ENCODE results near the gene TRIM15. TPM values are rescaled to one million over a fixed set of nuclear protein-coding genes. Genes with fewer than 3 reads are reported as not detected.

The TRIM15 gene
- total and polyA plus RNA-seq, 7 donors: 0.28 to 52.0 (median 38.4) TPM; not detected in 2

- Histone ChIP-seq H3K9me3 (no peaks in the 10 kb centered on the region), H3K4me1 (no peaks in the 10 kb centered on the region), H3K36me3 (no peaks in the 10 kb centered on the region), H3K27me3 (peaks cover 0 to 34% (median 6%) of the 10 kb centered on the region in 3 donors), H3K4me3 (no peak overlapping the region), H3K27ac (no peak overlapping the region)
- WGBS, 2 donors: 75 to 76% methylated on average over 3 of the region's 3 CpGs
- DNase-seq: no peak
- no peak for TF ChIP-seq CTCF (IDR thresholded peaks at IDR 0.05)
- no peak for TF ChIP-seq POLR2A (IDR thresholded peaks at IDR 0.05)
- TF ChIP-seq POLR2AphosphoS5 (IDR thresholded peaks at IDR 0.05): no peak
- no peak for TF ChIP-seq EP300 (IDR thresholded peaks at IDR 0.05)
- intact Hi-C loops (cut with DNase I): no loop called here
Measured at GRCh38 chr6:30142665-30143064, 20.7 kb upstream of the TRIM15 start.

- no peak overlapping the region for H3K4me3 ChIP-seq
- TF ChIP-seq POLR2A (IDR thresholded peaks at IDR 0.05) (no peak), EP300 (IDR thresholded peaks at IDR 0.05) (no peak), POLR2AphosphoS5 (IDR thresholded peaks at IDR 0.05) (no peak), CTCF (IDR thresholded peaks at IDR 0.05) (no peak)
- 13 to 61% methylated on average over 2 of the region's 2 CpGs for WGBS, 2 donors
- intact Hi-C loops (cut with DNase I): no loop called here
- peaks cover 0 to 27% (median 7%) of the 10 kb centered on the region in 3 donors for H3K27me3 ChIP-seq
- no peaks in the 10 kb centered on the region for H3K9me3 ChIP-seq
- H3K4me1 ChIP-seq: no peaks in the 10 kb centered on the region
- DNase-seq: no peak
- no peaks in the 10 kb centered on the region for H3K36me3 ChIP-seq
- H3K27ac ChIP-seq: no peak overlapping the region
Measured at GRCh38 chr6:30143780-30144179, 19.6 kb upstream of the TRIM15 start.

GRCh38 chr6:30144811-30145210 lies 18.5 kb upstream of the TRIM15 start:
- no peak for DNase-seq
- H3K4me3 ChIP-seq: no peak overlapping the region
- no peaks in the 10 kb centered on the region for H3K9me3 ChIP-seq
- H3K4me1 ChIP-seq: no peaks in the 10 kb centered on the region
- H3K27ac ChIP-seq: no peak overlapping the region
- no peaks in the 10 kb centered on the region for H3K36me3 ChIP-seq
- peaks cover 0 to 27% (median 7%) of the 10 kb centered on the region in 3 donors for H3K27me3 ChIP-seq
- TF ChIP-seq EP300 (IDR thresholded peaks at IDR 0.05) (no peak), POLR2AphosphoS5 (IDR thresholded peaks at IDR 0.05) (no peak), CTCF (IDR thresholded peaks at IDR 0.05) (no peak), POLR2A (IDR thresholded peaks at IDR 0.05) (no peak)
- intact Hi-C loops (cut with DNase I): no loop called here
- WGBS, 2 donors: 59 to 71% methylated on average over 6 of the region's 6 CpGs

GRCh38 chr6:30145818-30146217 lies 17.5 kb upstream of the TRIM15 start:
- intact Hi-C loops (cut with DNase I): no loop called here
- WGBS, 2 donors: 70 to 76% methylated on average over 7 of the region's 7 CpGs
- no peak for TF ChIP-seq POLR2AphosphoS5 (IDR thresholded peaks at IDR 0.05)
- TF ChIP-seq EP300 (IDR thresholded peaks at IDR 0.05): no peak
- TF ChIP-seq CTCF (IDR thresholded peaks at IDR 0.05): no peak
- no peak for TF ChIP-seq POLR2A (IDR thresholded peaks at IDR 0.05)
- no peak overlapping the region for H3K4me3 ChIP-seq
- H3K27ac ChIP-seq: no peak overlapping the region
- no peaks in the 10 kb centered on the region for H3K4me1 ChIP-seq
- no peak for DNase-seq
- no peaks in the 10 kb centered on the region for H3K36me3 ChIP-seq
- H3K9me3 ChIP-seq: no peaks in the 10 kb centered on the region
- H3K27me3 ChIP-seq: peaks cover 0 to 27% (median 7%) of the 10 kb centered on the region in 3 donors

- no peak overlapping the region for H3K27ac ChIP-seq
- intact Hi-C loops (cut with DNase I): no loop called here
- H3K9me3 ChIP-seq: no peaks in the 10 kb centered on the region
- no peak for TF ChIP-seq POLR2A (IDR thresholded peaks at IDR 0.05)
- TF ChIP-seq EP300 (IDR thresholded peaks at IDR 0.05): no peak
- H3K27me3 ChIP-seq: peaks cover 0 to 27% (median 7%) of the 10 kb centered on the region in 3 donors
- 81 to 86% methylated on average over 3 of the region's 3 CpGs for WGBS, 2 donors
- H3K4me1 ChIP-seq: no peaks in the 10 kb centered on the region
- no peaks in the 10 kb centered on the region for H3K36me3 ChIP-seq
- H3K4me3 ChIP-seq: no peak overlapping the region
- DNase-seq: no peak
Measured at GRCh38 chr6:30147096-30147495, 16.2 kb upstream of the TRIM15 start.
